Prostate gland (tissue), 2 donors: ENCODE measurements around the gene RNF225. TPM values are rescaled to one million over a fixed set of nuclear protein-coding genes. Genes with fewer than 3 reads are reported as not detected.
A peak's percentile ranks its signal among the peaks of the same experiment; 100 is the strongest.

Source experiments
- DNase-seq: peaks from one replicate; pipeline ENCODE4 v3.0.0-alpha.2; 2019; ENCODE audit warnings: low spot score
- H3K27ac ChIP-seq, 2 donors: fragments of 200-600 bp; sonication (generic); 2 replicates each; pipeline ENCODE4 v1.5.1; 2017 to 2019
- H3K27me3 ChIP-seq: fragments of 200-600 bp; sonication (generic); replicated peaks from 2 replicates; pipeline ENCODE4 v1.5.1; 2019; ENCODE audit not compliant: insufficient read depth
- H3K36me3 ChIP-seq, 2 donors: fragments of 200-600 bp; sonication (generic); 1 replicate in 1 of 2; 2 replicates in 1 of 2; pipeline versions ENCODE4 v1.5.1 to v1.8.1; 2017 to 2019
- H3K4me1 ChIP-seq: fragments of 200-600 bp; sonication (generic); replicated peaks from 2 replicates; pipeline ENCODE4 v1.5.1; 2019
- H3K4me3 ChIP-seq, 2 donors: fragments of 200-600 bp; sonication (generic); 2 replicates each; pipeline ENCODE4 v1.5.1; 2017 to 2019
- H3K9me3 ChIP-seq: fragments of 200-600 bp; sonication (generic); 2 replicates; pipeline ENCODE4 v1.5.1; 2017
- POLR2A ChIP-seq: fragments of 450-650 bp; IDR thresholded peaks from one replicate; pipeline ENCODE4 v1.6.1; 2016; ENCODE audit warnings: antibody characterized with exemption, mild to moderate bottlenecking
- POLR2AphosphoS5 ChIP-seq: sonication (generic); formaldehyde crosslinking; IDR thresholded peaks from one replicate; pipeline ENCODE4 v1.6.1; 2017; ENCODE audit warnings: antibody characterized with exemption
- WGBS: methylation state at CpG from one replicate; pipeline ENCODE4 v1.1.5; 2018; 5-methylcytosine and 5-hydroxymethylcytosine counted together
- intact Hi-C: fragments of 100-400 bp; cut with DNase I; formaldehyde crosslinking; loops from one replicate; pipeline ENCODE4 v1.14.2; 2022
- total RNA-seq, 2 donors: library from RNA; depleted of rRNA; stranded (reverse); fragments of >200 nt; gene quantifications; one replicate each; pipeline ENCODE4 v1.1.0, GENCODE V29; 2016
- TF ChIP-seq, protein P1 (sequence below), 4 experiments: fragments of 200-600 bp in 2 of 4; fragments of 450-650 bp in 2 of 4; sonication (generic) in 2 of 4; IDR thresholded peaks; 1 replicate in 3 of 4; 2 replicates in 1 of 4; pipeline ENCODE4 v1.5.1; 2016 to 2019; ENCODE audit warnings: antibody characterized with exemption in 4 of 4, mild to moderate bottlenecking in 2 of 4, moderate library complexity in 2 of 4

Gene RNF225
- total RNA-seq, 2 donors from 2014 or later = 0.62 to 7.0 TPM

DNA sequence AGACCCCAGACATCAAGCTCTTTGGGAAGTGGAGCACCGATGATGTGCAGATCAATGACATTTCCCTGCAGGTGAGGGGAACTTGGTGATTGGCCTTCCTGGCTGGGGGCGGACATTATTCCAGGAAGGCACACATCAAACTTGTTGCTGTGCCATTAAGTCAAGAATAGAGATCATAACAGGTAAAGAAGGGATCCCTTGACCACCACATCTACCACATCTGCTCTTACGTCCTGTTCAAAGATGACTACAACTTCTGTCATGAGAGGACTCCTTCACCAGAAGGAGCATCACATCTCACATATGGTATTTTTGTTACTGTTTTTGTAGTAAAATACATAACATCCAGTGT, 7.3 kb upstream of the RNF225 start:
- intact Hi-C loops = no loop called here
- H3K27ac ChIP-seq = no peak overlapping the region
- H3K36me3 ChIP-seq = peaks cover 3 to 6% of the 10 kb centered on the region in 2 donors
- WGBS = 84% methylated on average over 3 of the region's 3 CpGs
- H3K4me1 ChIP-seq = peaks cover 7% of the 10 kb centered on the region
- peak overlapping the region in 1 of 2 donors; percentile 67 for H3K4me3 ChIP-seq
- TF ChIP-seq POLR2A (no peak), POLR2AphosphoS5 (no peak)
- TF ChIP-seq, protein P1, sequence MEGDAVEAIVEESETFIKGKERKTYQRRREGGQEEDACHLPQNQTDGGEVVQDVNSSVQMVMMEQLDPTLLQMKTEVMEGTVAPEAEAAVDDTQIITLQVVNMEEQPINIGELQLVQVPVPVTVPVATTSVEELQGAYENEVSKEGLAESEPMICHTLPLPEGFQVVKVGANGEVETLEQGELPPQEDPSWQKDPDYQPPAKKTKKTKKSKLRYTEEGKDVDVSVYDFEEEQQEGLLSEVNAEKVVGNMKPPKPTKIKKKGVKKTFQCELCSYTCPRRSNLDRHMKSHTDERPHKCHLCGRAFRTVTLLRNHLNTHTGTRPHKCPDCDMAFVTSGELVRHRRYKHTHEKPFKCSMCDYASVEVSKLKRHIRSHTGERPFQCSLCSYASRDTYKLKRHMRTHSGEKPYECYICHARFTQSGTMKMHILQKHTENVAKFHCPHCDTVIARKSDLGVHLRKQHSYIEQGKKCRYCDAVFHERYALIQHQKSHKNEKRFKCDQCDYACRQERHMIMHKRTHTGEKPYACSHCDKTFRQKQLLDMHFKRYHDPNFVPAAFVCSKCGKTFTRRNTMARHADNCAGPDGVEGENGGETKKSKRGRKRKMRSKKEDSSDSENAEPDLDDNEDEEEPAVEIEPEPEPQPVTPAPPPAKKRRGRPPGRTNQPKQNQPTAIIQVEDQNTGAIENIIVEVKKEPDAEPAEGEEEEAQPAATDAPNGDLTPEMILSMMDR (IDR thresholded peaks at IDR 0.05) = no peak
- H3K27me3 ChIP-seq = no peaks in the 10 kb centered on the region
- no peak for DNase-seq
- H3K9me3 ChIP-seq = no peaks in the 10 kb centered on the region

DNA sequence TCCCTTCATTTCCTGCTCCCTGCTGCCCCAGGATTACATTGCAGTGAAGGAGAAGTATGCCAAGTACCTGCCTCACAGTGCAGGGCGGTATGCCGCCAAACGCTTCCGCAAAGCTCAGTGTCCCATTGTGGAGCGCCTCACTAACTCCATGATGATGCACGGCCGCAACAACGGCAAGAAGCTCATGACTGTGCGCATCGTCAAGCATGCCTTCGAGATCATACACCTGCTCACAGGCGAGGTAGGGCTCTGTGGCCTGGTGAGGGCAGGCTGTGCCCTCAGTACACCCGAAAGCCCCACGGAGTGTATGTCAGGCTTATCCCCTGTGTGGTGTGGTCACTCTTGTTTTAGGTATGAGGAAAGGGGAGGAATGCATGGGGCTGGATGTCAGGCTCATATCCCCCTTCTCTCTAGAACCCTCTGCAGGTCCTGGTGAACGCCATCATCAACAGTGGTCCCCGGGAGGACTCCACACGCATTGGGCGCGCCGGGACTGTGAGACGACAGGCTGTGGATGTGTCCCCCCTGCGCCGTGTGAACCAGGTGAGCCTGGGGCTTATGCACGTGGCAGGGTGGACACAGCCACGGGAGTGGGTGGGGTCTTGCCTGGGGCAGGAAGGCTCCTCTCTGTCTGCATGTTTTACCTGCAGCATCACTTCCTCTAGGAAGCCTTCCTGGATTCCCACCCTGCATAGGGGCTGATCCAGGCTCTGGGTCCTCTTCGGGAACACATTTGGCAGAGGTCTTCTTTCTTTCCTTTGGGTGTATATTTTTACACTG, 2.3 kb upstream of the RNF225 start:
- DNase-seq = no peak
- H3K4me3 ChIP-seq = no peak overlapping the region
- 91% methylated on average over 26 of the region's 26 CpGs for WGBS
- H3K27ac ChIP-seq = no peak overlapping the region
- H3K27me3 ChIP-seq = no peaks in the 10 kb centered on the region
- no peaks in the 10 kb centered on the region for H3K9me3 ChIP-seq
- H3K4me1 ChIP-seq = no peaks in the 10 kb centered on the region
- H3K36me3 ChIP-seq = peaks cover 12 to 22% of the 10 kb centered on the region in 2 donors
- TF ChIP-seq POLR2A = no peak
- no peak for TF ChIP-seq POLR2AphosphoS5
- TF ChIP-seq, protein P1 (IDR thresholded peaks at IDR 0.05) = no peak
- intact Hi-C loops = no loop called here

DNA sequence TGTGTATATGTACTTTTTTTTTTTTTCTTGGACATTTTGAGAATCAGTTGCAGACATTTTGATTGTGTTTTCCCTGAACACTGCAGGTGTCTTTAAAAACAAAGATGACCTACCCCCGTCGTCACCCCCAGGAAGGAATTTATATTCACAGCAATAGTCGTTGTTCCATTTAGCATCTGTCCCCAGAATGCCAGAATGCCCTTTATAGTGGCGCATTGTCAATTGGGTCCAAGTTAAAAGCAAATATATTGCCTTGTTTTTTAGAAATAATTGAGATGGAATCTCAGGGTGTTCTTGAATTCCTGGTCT, 1.8 kb upstream of the RNF225 start:
- Histone ChIP-seq H3K9me3 (no peaks in the 10 kb centered on the region), H3K4me1 (no peaks in the 10 kb centered on the region), H3K4me3 (no peak overlapping the region), H3K27me3 (no peaks in the 10 kb centered on the region), H3K36me3 (peaks cover 12 to 22% of the 10 kb centered on the region in 2 donors), H3K27ac (no peak overlapping the region)
- intact Hi-C loops = no loop called here
- no peak for TF ChIP-seq POLR2AphosphoS5
- WGBS = 80% methylated on average over 4 of the region's 4 CpGs
- DNase-seq = no peak

DNA sequence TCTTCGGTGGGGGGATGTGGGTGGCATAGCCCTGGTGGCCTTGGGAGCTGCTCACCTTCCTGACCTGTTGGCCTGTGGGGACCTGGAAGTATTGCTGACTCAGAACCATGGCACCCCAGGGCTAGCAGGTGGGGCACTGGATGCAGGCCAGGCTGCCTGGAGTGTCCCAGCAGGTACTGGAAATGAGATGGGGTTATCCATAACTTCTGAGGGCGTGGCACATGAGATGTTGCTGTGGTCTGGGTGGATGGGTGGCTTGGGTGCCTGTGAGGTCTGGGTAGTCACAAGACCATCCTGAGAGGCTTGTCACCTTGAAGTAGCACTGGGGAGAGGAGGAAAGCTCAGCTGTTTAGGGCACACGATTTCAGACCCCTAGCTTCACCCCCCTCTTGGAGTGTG, 636 bp upstream of the RNF225 start:
- H3K27me3 ChIP-seq = no peaks in the 10 kb centered on the region
- 65% methylated on average over 3 of the region's 3 CpGs for WGBS
- H3K27ac ChIP-seq = peak overlapping the region; percentile 56 to 69
- DNase-seq = no peak
- H3K9me3 ChIP-seq = no peaks in the 10 kb centered on the region
- no peak overlapping the region for H3K4me3 ChIP-seq
- TF ChIP-seq POLR2A (no peak), POLR2AphosphoS5 (no peak)
- TF ChIP-seq, protein P1 (IDR thresholded peaks at IDR 0.05) = no peak
- intact Hi-C loops = no loop called here
- peaks cover 12 to 22% of the 10 kb centered on the region in 2 donors for H3K36me3 ChIP-seq
- no peaks in the 10 kb centered on the region for H3K4me1 ChIP-seq

DNA sequence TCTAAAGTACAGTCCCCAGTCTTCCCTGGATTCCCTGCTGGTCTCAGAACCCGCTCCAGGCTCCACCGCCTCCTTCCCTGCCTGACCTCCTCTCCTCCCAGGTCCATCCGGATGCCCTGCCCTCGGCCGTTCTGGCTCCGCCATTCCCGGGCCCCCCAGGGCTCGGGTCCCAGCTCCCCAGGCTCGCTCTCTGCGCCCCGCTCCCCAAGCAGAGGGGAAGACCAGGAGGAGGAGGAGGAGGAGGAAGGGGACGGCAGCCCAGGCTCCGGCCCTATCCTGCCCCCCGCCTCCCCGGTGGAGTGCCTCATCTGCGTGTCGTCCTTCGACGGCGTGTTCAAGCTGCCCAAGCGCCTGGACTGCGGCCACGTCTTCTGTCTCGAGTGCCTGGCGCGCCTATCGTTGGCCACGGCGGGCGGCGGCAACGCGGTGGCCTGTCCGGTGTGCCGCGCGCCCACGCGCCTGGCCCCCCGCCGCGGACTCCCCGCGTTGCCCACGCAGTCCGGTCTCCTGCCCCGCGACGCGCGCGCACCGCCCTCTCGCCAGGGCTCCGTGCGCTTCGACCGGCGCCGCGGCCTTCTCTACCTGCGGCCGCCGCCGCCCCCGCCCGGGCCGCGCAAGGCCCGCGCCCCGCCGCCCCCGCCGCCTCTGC, 647 bp downstream of the RNF225 start:
- H3K36me3 ChIP-seq = peaks cover 12 to 22% of the 10 kb centered on the region in 2 donors
- peak overlapping the region; percentile 10 to 36 for H3K4me3 ChIP-seq
- no peak for DNase-seq
- no peak for TF ChIP-seq POLR2A
- TF ChIP-seq, protein P1 (IDR thresholded peaks at IDR 0.05) = no peak
- TF ChIP-seq POLR2AphosphoS5 = no peak
- H3K9me3 ChIP-seq = no peaks in the 10 kb centered on the region
- intact Hi-C loops = no loop called here
- peak overlapping the region; percentile 56 to 69 for H3K27ac ChIP-seq
- H3K27me3 ChIP-seq = no peaks in the 10 kb centered on the region
- H3K4me1 ChIP-seq = no peaks in the 10 kb centered on the region
- WGBS = 3% methylated on average over 51 of the region's 75 CpGs
